Liver (tissue), 9 donors: ENCODE data around the gene BRI3. TPM values are rescaled to one million over a fixed set of nuclear protein-coding genes. Genes with fewer than 3 reads are reported as not detected.

Experiments
- DNase-seq: peaks from one replicate; pipeline ENCODE4 v3.0.0-alpha.2; 2017; ENCODE audit warnings: low spot score
- H3K27ac ChIP-seq, 2 donors: one replicate each; pipeline ENCODE4 v1.7.0; 2013; ENCODE audit warnings: inconsistent platforms in 2 of 2, low read length in 2 of 2, control low read depth in 1 of 2, low read depth in 1 of 2, mild to moderate bottlenecking in 1 of 2
- H3K27me3 ChIP-seq, 4 donors: one replicate each; pipeline versions ENCODE4 v1.6.1 to v1.7.0; 2013; ENCODE audit warnings: low read length in 3 of 4, inconsistent platforms in 1 of 4, mild to moderate bottlenecking in 1 of 4, moderate library complexity in 1 of 4; ENCODE audit not compliant: control insufficient read depth in 4 of 4, insufficient read depth in 4 of 4
- H3K36me3 ChIP-seq, 4 donors: one replicate each; pipeline versions ENCODE4 v1.6.1 to v1.7.0; 2013; ENCODE audit warnings: low read length in 3 of 4, mild to moderate bottlenecking in 3 of 4, low read depth in 1 of 4, moderate library complexity in 1 of 4; ENCODE audit not compliant: control insufficient read depth in 4 of 4, insufficient read depth in 3 of 4
- H3K4me1 ChIP-seq, 4 donors: one replicate each; pipeline versions ENCODE4 v1.6.1 to v1.7.0; 2013; ENCODE audit warnings: low read length in 3 of 4, mild to moderate bottlenecking in 3 of 4, moderate library complexity in 1 of 4; ENCODE audit not compliant: control insufficient read depth in 4 of 4, insufficient read depth in 4 of 4
- H3K4me3 ChIP-seq, 3 donors: one replicate each; pipeline versions ENCODE4 v1.6.1 to v1.7.0; 2013; ENCODE audit warnings: low read length in 3 of 3, control low read depth in 1 of 3, low read depth in 1 of 3, mild to moderate bottlenecking in 1 of 3
- H3K9ac ChIP-seq, 2 donors: one replicate each; pipeline ENCODE4 v1.7.0; 2013; ENCODE audit warnings: low read length in 2 of 2, mild to moderate bottlenecking in 2 of 2, moderate library complexity in 2 of 2, control low read depth in 1 of 2, low read depth in 1 of 2
- H3K9me3 ChIP-seq, 4 donors: one replicate each; pipeline versions ENCODE4 v1.6.1 to v1.7.0; 2013; ENCODE audit warnings: low read length in 3 of 4; ENCODE audit not compliant: control insufficient read depth in 4 of 4
- EGR1 ChIP-seq, 2 donors: IDR thresholded peaks; 2 replicates each; pipeline ENCODE4 v1.6.1; 2016 to 2018; ENCODE audit warnings: antibody characterized with exemption in 2 of 2, low read depth in 2 of 2
- FOXA1 ChIP-seq: IDR thresholded peaks from 2 replicates; pipeline ENCODE4 v1.6.1; 2016; ENCODE audit warnings: antibody characterized with exemption
- FOXA2 ChIP-seq: IDR thresholded peaks from 2 replicates; pipeline ENCODE4 v1.6.1; 2016; ENCODE audit warnings: antibody characterized with exemption
- GABPA ChIP-seq, 2 donors: IDR thresholded peaks in 1 of 2; conservative IDR thresholded peaks in 1 of 2; 2 replicates each; pipeline ENCODE4 v1.6.1; 2016; ENCODE audit warnings: antibody characterized with exemption in 2 of 2, mild to moderate bottlenecking in 1 of 2, moderate library complexity in 1 of 2
- HNF4A ChIP-seq, 2 donors: conservative IDR thresholded peaks; 2 replicates each; pipeline ENCODE4 v1.6.1; 2016; ENCODE audit warnings: antibody characterized with exemption in 2 of 2, mild to moderate bottlenecking in 2 of 2
- HNF4G ChIP-seq: IDR thresholded peaks from 2 replicates; pipeline ENCODE4 v1.6.1; 2016; ENCODE audit warnings: antibody characterized with exemption
- JUND ChIP-seq, 2 donors: IDR thresholded peaks; 2 replicates each; pipeline ENCODE4 v1.6.1; 2016; ENCODE audit warnings: antibody characterized with exemption in 2 of 2
- MAX ChIP-seq: IDR thresholded peaks from 2 replicates; pipeline ENCODE4 v1.6.1; 2016; ENCODE audit warnings: antibody characterized with exemption
- NR2F2 ChIP-seq: IDR thresholded peaks from 2 replicates; pipeline ENCODE4 v1.6.1; 2016; ENCODE audit warnings: antibody characterized with exemption
- RAD21 ChIP-seq, 2 donors: IDR thresholded peaks; 2 replicates each; pipeline ENCODE4 v1.6.1; 2016; ENCODE audit warnings: antibody characterized with exemption in 2 of 2, mild to moderate bottlenecking in 2 of 2
- REST ChIP-seq: IDR thresholded peaks from 2 replicates; pipeline ENCODE4 v1.6.1; 2016; ENCODE audit warnings: antibody characterized with exemption, mild to moderate bottlenecking
- SP1 ChIP-seq: IDR thresholded peaks from 2 replicates; pipeline ENCODE4 v1.6.1; 2018; ENCODE audit warnings: antibody characterized with exemption, mild to moderate bottlenecking
- TAF1 ChIP-seq: conservative IDR thresholded peaks from 2 replicates; pipeline ENCODE4 v1.6.1; 2016; ENCODE audit warnings: antibody characterized with exemption, mild to moderate bottlenecking
- YY1 ChIP-seq: IDR thresholded peaks from 2 replicates; pipeline ENCODE4 v1.6.1; 2016; ENCODE audit warnings: antibody characterized with exemption, mild to moderate bottlenecking
- WGBS: extraction: QIAGEN DNeasy Blood & Tissue Kit; methylation state at CpG from one replicate; pipeline ENCODE4 v1.1.7; 2013; 5-methylcytosine and 5-hydroxymethylcytosine counted together
- polyA plus RNA-seq, 2 donors: library from polyadenylated mRNA; stranded (reverse) in 1 of 2; unstranded in 1 of 2; fragments of 200-250 nt in 1 of 2; fragments of >200 nt in 1 of 2; fragmentation: Nextera tagmentation in 1 of 2; extraction: Ambion mirVana in 1 of 2; gene quantifications; one replicate each; pipeline versions ENCODE4 v1.2.1 to v1.2.3, GENCODE V29; 2013 to 2015
- total RNA-seq, 2 donors: library from RNA; depleted of rRNA; stranded (reverse); fragments of >200 nt; gene quantifications; one replicate each; pipeline ENCODE4 v1.2.3, GENCODE V29; 2014
- TF ChIP-seq, protein P1 (sequence below): IDR thresholded peaks from 2 replicates; pipeline ENCODE4 v1.6.1; 2016; ENCODE audit warnings: antibody characterized with exemption
- TF ChIP-seq, protein P2 (sequence below): IDR thresholded peaks from 2 replicates; pipeline ENCODE4 v1.6.1; 2016; ENCODE audit warnings: antibody characterized with exemption
- donor health status: healthy.
- donor health status: healthy.
- donor health status: healthy.
- donor health status: healthy.
- donor health status: healthy.

BRI3 gene
- total and polyA plus RNA-seq, 4 donors: 14.0 to 80.4 (median 49.7) TPM

DNA sequence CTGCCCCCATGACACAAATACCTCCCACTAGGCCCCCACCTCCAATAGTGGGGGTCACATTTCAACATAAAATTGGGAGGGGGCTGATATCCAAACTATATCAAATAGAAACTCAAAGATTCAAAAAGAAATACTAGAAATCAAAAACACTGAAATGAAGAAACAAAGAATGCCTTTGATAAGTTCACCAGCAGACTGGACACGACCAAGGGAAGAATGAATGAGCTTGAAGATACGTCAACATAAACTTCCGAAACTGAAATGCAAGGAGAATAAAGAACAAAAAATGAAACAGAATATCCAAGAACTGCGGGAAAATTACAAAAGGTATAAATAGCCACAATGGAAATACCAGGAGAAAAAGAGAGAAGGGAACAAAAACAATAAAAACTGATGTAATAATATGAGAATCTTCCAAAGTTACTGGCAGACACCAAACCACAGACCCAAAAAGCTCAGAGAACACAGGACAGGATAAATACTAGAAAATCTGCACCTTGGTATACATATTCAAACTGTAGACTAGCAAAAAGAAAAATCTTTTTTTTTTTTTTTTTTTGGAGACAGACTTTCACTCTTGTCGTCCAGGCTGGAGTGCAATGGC, 49.5 kb downstream of the BRI3 start (continued):
- TF ChIP-seq, protein P1, sequence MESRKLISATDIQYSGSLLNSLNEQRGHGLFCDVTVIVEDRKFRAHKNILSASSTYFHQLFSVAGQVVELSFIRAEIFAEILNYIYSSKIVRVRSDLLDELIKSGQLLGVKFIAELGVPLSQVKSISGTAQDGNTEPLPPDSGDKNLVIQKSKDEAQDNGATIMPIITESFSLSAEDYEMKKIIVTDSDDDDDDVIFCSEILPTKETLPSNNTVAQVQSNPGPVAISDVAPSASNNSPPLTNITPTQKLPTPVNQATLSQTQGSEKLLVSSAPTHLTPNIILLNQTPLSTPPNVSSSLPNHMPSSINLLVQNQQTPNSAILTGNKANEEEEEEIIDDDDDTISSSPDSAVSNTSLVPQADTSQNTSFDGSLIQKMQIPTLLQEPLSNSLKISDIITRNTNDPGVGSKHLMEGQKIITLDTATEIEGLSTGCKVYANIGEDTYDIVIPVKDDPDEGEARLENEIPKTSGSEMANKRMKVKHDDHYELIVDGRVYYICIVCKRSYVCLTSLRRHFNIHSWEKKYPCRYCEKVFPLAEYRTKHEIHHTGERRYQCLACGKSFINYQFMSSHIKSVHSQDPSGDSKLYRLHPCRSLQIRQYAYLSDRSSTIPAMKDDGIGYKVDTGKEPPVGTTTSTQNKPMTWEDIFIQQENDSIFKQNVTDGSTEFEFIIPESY: no peak
- TF ChIP-seq EGR1 (IDR thresholded peaks at IDR 0.05; ENCODE audit: low read depth in 2 of 2) (no peak), RAD21 (IDR thresholded peaks at IDR 0.05) (no peak), TAF1 (no peak)

- no peak overlapping the region for H3K27ac ChIP-seq
- TF ChIP-seq HNF4A (conservative IDR thresholded peaks at IDR 0.05) (no peak), TAF1 (no peak), FOXA2 (no peak), MAX (no peak), YY1 (no peak), HNF4G (no peak), FOXA1 (no peak), EGR1 (IDR thresholded peaks at IDR 0.05; ENCODE audit: low read depth in 2 of 2) (no peak), NR2F2 (no peak), REST (no peak), GABPA (IDR thresholded peaks at IDR 0.05 in 1 of 2, conservative IDR thresholded peaks at IDR 0.05 in 1 of 2) (no peak), JUND (IDR thresholded peaks at IDR 0.05) (no peak), SP1 (no peak), RAD21 (IDR thresholded peaks at IDR 0.05) (no peak)
- TF ChIP-seq, protein P2, sequence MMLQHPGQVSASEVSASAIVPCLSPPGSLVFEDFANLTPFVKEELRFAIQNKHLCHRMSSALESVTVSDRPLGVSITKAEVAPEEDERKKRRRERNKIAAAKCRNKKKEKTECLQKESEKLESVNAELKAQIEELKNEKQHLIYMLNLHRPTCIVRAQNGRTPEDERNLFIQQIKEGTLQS: no peak
- TF ChIP-seq, protein P1: no peak
- DNase-seq: no peak
These were observed 52.6 kb downstream of the BRI3 start for GRCh38 chr7:98334081-98334480.

More at GRCh38 chr7:98334081-98334480, 52.6 kb downstream of the BRI3 start:
- no peaks in the 10 kb centered on the region for H3K4me1 ChIP-seq
- no peak overlapping the region for H3K9ac ChIP-seq
- H3K27me3 ChIP-seq: no peaks in the 10 kb centered on the region
- peaks cover 0 to 1% (median 0%) of the 10 kb centered on the region in 4 donors for H3K36me3 ChIP-seq
- H3K4me3 ChIP-seq: no peak overlapping the region
- no peaks in the 10 kb centered on the region for H3K9me3 ChIP-seq
- 88% methylated on average over 1 of the region's 1 CpG for WGBS
